Measurements from ENCODE around the gene ZNF205. TPM values are rescaled to one million over a fixed set of nuclear protein-coding genes. Genes with fewer than 3 reads are reported as not detected.
"Not testable (repeated sequence)": the region's sequence is repeated elsewhere in the genome, so short reads cannot be mapped to it uniquely, and the experiment has no call there.

Gene ZNF205
- total RNA-seq, 1 donor from 2014 or later: 7.3 TPM

- H3K9me3 ChIP-seq (ENCODE audit: control insufficient read depth in 3 of 3, low read length in 3 of 3); H3K4me3 ChIP-seq (ENCODE audit: low read length in 3 of 3); H3K27ac ChIP-seq (ENCODE audit: low read depth, low read length); H3K9ac ChIP-seq (ENCODE audit: low read depth in 1 of 3, low read length in 3 of 3); H3K27me3 ChIP-seq (ENCODE audit: control insufficient read depth in 3 of 3, insufficient read depth in 3 of 3, low read length in 3 of 3): not testable (repeated sequence)
- H3K4me1 ChIP-seq (ENCODE audit: control insufficient read depth in 3 of 3, insufficient read depth in 3 of 3, low read length in 3 of 3): peaks cover 6 to 19% (median 8%) of the 10 kb centered on the region in 3 donors
- peaks cover 0 to 11% (median 7%) of the 10 kb centered on the region in 3 donors for H3K36me3 ChIP-seq (ENCODE audit: control insufficient read depth in 3 of 3, insufficient read depth in 3 of 3, low read length in 3 of 3)
These were observed 40.2 kb upstream of the ZNF205 start for GRCh38 chr16:3072148-3072547.

DNA sequence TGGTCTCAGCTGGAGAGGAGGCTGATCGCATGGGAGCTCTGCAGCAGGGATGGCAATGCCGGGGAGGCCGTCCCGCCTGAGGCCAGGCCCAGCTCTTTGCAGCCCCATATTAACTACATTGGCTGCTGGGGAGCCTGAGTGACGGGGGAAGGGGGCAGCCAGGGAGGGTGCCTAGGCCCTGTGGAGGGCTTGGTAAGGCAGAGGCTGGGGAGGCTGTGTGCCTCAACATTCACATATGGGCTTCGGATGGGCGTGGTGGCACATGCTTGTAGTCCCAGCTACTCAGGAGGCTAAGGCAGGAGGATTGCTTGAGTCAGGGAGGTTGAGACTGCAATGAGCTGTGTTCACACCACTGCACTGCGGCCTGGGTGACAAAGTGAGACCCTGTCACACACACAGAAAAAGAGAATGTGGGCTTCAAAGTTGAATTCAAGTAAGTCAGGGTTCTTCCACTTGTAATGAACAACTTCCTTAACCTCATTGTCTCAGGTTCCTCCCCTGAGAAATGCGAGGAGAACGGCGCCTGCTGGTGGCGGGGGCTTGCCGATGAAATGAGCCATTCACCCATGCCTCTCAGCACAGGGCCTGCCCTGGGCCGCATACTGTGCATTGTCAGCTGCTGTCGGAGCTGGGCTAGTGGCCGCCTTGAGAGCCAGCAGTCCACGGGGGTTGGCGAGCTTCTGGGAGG lies 39.7 kb upstream of the ZNF205 start:
- not testable (repeated sequence) for H3K27ac ChIP-seq (ENCODE audit: low read depth, low read length); H3K9ac ChIP-seq (ENCODE audit: low read depth in 1 of 3, low read length in 3 of 3); H3K9me3 ChIP-seq (ENCODE audit: control insufficient read depth in 3 of 3, low read length in 3 of 3)

DNA sequence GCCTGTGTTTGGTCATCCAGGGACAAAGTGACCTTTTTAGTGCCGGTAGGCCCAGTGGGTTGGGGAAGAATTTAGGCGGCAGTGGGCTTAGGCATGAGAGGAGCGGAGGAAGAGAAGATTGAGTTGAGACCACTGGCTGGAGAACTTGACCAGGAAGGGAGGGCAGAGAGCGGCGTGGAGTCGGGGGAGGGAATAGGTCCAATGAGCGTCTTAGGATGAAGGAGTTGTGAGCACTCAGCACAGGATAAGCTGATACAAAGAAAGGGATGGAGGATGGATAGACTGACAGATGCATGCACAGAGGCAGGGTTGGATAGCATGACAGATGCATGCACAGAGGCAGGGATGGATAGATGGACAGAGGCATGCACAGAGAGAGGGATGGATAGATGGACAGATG lies 38.9 kb upstream of the ZNF205 start:
- H3K36me3 ChIP-seq (ENCODE audit: control insufficient read depth in 3 of 3, insufficient read depth in 3 of 3, low read length in 3 of 3): peaks cover 0 to 8% (median 1%) of the 10 kb centered on the region in 3 donors
- no peak overlapping the region for H3K9ac ChIP-seq (ENCODE audit: low read depth in 1 of 3, low read length in 3 of 3)
- no peak overlapping the region for H3K4me3 ChIP-seq (ENCODE audit: low read length in 3 of 3)
- H3K27ac ChIP-seq (ENCODE audit: low read depth, low read length): no peak overlapping the region
- H3K9me3 ChIP-seq (ENCODE audit: control insufficient read depth in 3 of 3, low read length in 3 of 3): no peaks in the 10 kb centered on the region
- peaks cover 0 to 7% (median 6%) of the 10 kb centered on the region in 3 donors for H3K4me1 ChIP-seq (ENCODE audit: control insufficient read depth in 3 of 3, insufficient read depth in 3 of 3, low read length in 3 of 3)
- H3K27me3 ChIP-seq (ENCODE audit: control insufficient read depth in 3 of 3, insufficient read depth in 3 of 3, low read length in 3 of 3): peaks cover 0 to 4% (median 4%) of the 10 kb centered on the region in 3 donors

More for the DNA sequence above, 39.7 kb upstream of the ZNF205 start:
- H3K4me1 ChIP-seq (ENCODE audit: control insufficient read depth in 3 of 3, insufficient read depth in 3 of 3, low read length in 3 of 3): peaks cover 6 to 13% (median 6%) of the 10 kb centered on the region in 3 donors
- H3K4me3 ChIP-seq (ENCODE audit: low read length in 3 of 3); H3K27me3 ChIP-seq (ENCODE audit: control insufficient read depth in 3 of 3, insufficient read depth in 3 of 3, low read length in 3 of 3): not testable (repeated sequence)
- peaks cover 0 to 11% (median 7%) of the 10 kb centered on the region in 3 donors for H3K36me3 ChIP-seq (ENCODE audit: control insufficient read depth in 3 of 3, insufficient read depth in 3 of 3, low read length in 3 of 3)

DNA sequence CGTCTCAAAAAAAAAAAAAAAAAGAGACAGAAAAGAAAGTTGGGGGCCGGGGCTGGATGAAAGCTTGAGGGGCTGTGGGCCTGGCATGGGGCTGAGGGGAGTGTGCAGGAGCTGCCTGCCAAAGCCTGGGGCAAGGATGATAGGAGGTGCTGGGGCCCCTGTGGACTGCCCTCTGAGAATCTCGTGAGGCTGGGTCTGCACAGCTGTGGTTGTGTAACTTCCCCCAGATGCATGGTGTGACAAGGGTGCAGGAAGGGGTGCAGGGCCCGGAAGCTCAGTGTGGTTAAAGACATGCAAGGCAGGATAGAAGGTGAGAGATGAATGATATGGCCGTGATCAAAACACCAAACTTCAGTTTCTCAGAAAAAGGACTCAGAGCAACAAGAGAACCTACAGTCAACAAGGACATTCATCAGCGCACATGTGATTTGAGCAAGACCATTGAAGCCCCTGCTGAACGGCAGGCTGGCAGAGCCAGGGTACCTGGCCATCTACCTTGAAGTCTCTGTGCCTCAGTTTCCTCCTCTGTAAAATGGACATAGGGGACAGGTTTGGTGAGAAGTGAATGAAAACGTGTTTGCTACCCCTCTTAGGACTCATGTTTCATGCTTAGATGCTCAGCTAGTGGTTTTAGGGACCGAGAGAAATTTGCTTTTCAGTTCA lies 37.4 kb upstream of the ZNF205 start:
- Histone ChIP-seq H3K9me3 (ENCODE audit: control insufficient read depth in 3 of 3, low read length in 3 of 3) (no peaks in the 10 kb centered on the region), H3K36me3 (ENCODE audit: control insufficient read depth in 3 of 3, insufficient read depth in 3 of 3, low read length in 3 of 3) (no peaks in the 10 kb centered on the region), H3K4me1 (ENCODE audit: control insufficient read depth in 3 of 3, insufficient read depth in 3 of 3, low read length in 3 of 3) (peaks cover 0 to 6% (median 5%) of the 10 kb centered on the region in 3 donors), H3K27ac (ENCODE audit: low read depth, low read length) (no peak overlapping the region), H3K27me3 (ENCODE audit: control insufficient read depth in 3 of 3, insufficient read depth in 3 of 3, low read length in 3 of 3) (peaks cover 0 to 4% (median 4%) of the 10 kb centered on the region in 3 donors), H3K4me3 (ENCODE audit: low read length in 3 of 3) (no peak overlapping the region), H3K9ac (ENCODE audit: low read depth in 1 of 3, low read length in 3 of 3) (no peak overlapping the region)

DNA sequence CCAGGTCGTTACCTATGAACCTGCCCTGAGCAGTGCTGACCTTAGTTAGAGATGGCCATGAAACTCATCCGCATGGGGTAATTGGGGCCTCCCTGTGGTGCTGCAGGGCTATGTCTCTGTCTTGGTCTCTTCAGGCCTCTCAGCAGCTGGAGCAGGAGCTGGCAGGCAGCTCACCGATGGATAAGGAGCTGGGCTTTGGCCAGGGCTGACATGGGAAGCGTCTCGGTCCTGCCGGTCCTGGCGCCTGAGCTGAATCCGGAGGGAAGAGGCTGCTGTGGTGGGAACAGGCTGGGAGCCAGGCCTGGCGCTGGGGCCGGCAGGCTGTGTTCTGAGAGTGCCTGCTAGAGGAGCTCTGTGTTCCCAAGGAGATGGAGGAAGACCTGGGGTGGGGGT lies 36.9 kb upstream of the ZNF205 start:
- no peaks in the 10 kb centered on the region for H3K9me3 ChIP-seq (ENCODE audit: control insufficient read depth in 3 of 3, low read length in 3 of 3)
- H3K9ac ChIP-seq (ENCODE audit: low read depth in 1 of 3, low read length in 3 of 3): no peak overlapping the region
- H3K27me3 ChIP-seq (ENCODE audit: control insufficient read depth in 3 of 3, insufficient read depth in 3 of 3, low read length in 3 of 3): peaks cover 0 to 4% (median 4%) of the 10 kb centered on the region in 3 donors
- peaks cover 0 to 6% (median 5%) of the 10 kb centered on the region in 3 donors for H3K4me1 ChIP-seq (ENCODE audit: control insufficient read depth in 3 of 3, insufficient read depth in 3 of 3, low read length in 3 of 3)
- no peak overlapping the region for H3K27ac ChIP-seq (ENCODE audit: low read depth, low read length)
- no peaks in the 10 kb centered on the region for H3K36me3 ChIP-seq (ENCODE audit: control insufficient read depth in 3 of 3, insufficient read depth in 3 of 3, low read length in 3 of 3)
- H3K4me3 ChIP-seq (ENCODE audit: low read length in 3 of 3): no peak overlapping the region

DNA sequence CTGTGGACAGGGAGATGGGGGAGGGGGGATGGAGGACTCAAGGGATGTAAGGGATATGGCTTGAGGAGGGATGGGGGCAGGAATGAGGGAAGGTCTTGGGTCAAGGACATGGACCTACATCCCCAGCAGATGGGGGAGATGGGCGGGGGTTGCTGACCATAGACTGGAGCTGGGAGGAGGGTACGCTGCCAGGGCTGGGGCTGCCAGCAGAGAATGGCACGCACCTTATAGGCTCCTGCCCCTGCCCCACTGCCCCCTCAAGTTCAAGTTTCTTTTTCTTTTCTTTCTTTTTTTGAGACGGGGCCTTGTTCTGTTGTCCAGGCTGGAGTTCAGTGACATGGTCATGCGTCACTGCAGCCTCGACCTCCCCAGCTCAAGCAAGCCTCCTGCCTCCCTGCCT lies 36.4 kb upstream of the ZNF205 start:
- H3K27ac ChIP-seq (ENCODE audit: low read depth, low read length); H3K27me3 ChIP-seq (ENCODE audit: control insufficient read depth in 3 of 3, insufficient read depth in 3 of 3, low read length in 3 of 3); H3K9me3 ChIP-seq (ENCODE audit: control insufficient read depth in 3 of 3, low read length in 3 of 3); H3K4me1 ChIP-seq (ENCODE audit: control insufficient read depth in 3 of 3, insufficient read depth in 3 of 3, low read length in 3 of 3); H3K36me3 ChIP-seq (ENCODE audit: control insufficient read depth in 3 of 3, insufficient read depth in 3 of 3, low read length in 3 of 3); H3K4me3 ChIP-seq (ENCODE audit: low read length in 3 of 3); H3K9ac ChIP-seq (ENCODE audit: low read depth in 1 of 3, low read length in 3 of 3): not testable (repeated sequence)

GRCh38 chr16:3076577-3076976 lies 35.8 kb upstream of the ZNF205 start:
- Histone ChIP-seq H3K4me3 (ENCODE audit: low read length in 3 of 3) (no peak overlapping the region), H3K27me3 (ENCODE audit: control insufficient read depth in 3 of 3, insufficient read depth in 3 of 3, low read length in 3 of 3) (peaks cover 0 to 4% (median 4%) of the 10 kb centered on the region in 3 donors), H3K9ac (ENCODE audit: low read depth in 1 of 3, low read length in 3 of 3) (no peak overlapping the region), H3K27ac (ENCODE audit: low read depth, low read length) (no peak overlapping the region), H3K9me3 (ENCODE audit: control insufficient read depth in 3 of 3, low read length in 3 of 3) (no peaks in the 10 kb centered on the region), H3K36me3 (ENCODE audit: control insufficient read depth in 3 of 3, insufficient read depth in 3 of 3, low read length in 3 of 3) (no peaks in the 10 kb centered on the region), H3K4me1 (ENCODE audit: control insufficient read depth in 3 of 3, insufficient read depth in 3 of 3, low read length in 3 of 3) (peaks cover 0 to 6% (median 5%) of the 10 kb centered on the region in 3 donors)

DNA sequence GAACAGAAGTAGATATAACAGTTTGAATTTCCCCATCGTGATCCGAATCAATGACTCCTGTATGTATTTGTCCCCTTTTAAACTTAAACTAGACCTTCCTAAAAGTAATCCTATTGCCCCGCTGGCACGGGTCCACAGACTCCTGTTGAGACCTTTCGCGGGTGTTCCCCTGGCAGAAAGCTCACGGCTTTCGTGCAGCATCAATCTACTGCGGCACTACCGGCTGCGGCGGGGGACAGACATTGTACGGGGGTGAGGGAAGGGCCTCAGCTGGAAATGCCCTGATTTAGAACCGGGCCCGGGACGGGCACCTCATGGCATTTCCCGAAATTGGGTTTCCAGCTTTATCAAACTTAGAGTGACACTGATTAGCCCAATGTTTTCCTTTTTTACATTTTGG lies 32.4 kb upstream of the ZNF205 start:
- peaks cover 0 to 2% (median 0%) of the 10 kb centered on the region in 3 donors for H3K4me1 ChIP-seq (ENCODE audit: control insufficient read depth in 3 of 3, insufficient read depth in 3 of 3, low read length in 3 of 3)
- no peak overlapping the region for H3K4me3 ChIP-seq (ENCODE audit: low read length in 3 of 3)

DNA sequence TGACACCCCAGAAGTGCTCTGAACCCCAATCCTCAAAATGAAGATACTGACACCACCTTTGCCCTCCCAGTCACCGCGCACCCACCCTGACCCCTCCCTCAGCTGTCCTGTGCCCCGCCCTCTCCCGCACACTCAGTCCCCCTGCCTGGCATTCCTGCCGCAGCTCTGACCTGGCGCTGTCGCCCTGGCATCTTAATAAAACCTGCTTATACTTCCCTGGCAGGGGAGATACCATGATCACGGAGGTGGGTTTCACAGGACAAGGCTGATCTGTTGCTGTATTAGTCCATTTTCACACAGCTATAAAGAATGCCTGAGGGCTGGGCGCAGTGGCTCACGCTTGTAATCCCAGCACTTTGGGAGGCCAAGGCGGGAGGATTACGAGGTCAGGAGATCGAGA lies 30.4 kb upstream of the ZNF205 start:
- H3K27ac ChIP-seq (ENCODE audit: low read depth, low read length); H3K27me3 ChIP-seq (ENCODE audit: control insufficient read depth in 3 of 3, insufficient read depth in 3 of 3, low read length in 3 of 3); H3K4me3 ChIP-seq (ENCODE audit: low read length in 3 of 3); H3K4me1 ChIP-seq (ENCODE audit: control insufficient read depth in 3 of 3, insufficient read depth in 3 of 3, low read length in 3 of 3); H3K36me3 ChIP-seq (ENCODE audit: control insufficient read depth in 3 of 3, insufficient read depth in 3 of 3, low read length in 3 of 3); H3K9ac ChIP-seq (ENCODE audit: low read depth in 1 of 3, low read length in 3 of 3); H3K9me3 ChIP-seq (ENCODE audit: control insufficient read depth in 3 of 3, low read length in 3 of 3): not testable (repeated sequence)

More for the DNA sequence above, 32.4 kb upstream of the ZNF205 start:
- Histone ChIP-seq H3K36me3 (ENCODE audit: control insufficient read depth in 3 of 3, insufficient read depth in 3 of 3, low read length in 3 of 3) (no peaks in the 10 kb centered on the region), H3K27me3 (ENCODE audit: control insufficient read depth in 3 of 3, insufficient read depth in 3 of 3, low read length in 3 of 3) (no peaks in the 10 kb centered on the region), H3K9me3 (ENCODE audit: control insufficient read depth in 3 of 3, low read length in 3 of 3) (no peaks in the 10 kb centered on the region), H3K9ac (ENCODE audit: low read depth in 1 of 3, low read length in 3 of 3) (no peak overlapping the region), H3K27ac (ENCODE audit: low read depth, low read length) (no peak overlapping the region)

DNA sequence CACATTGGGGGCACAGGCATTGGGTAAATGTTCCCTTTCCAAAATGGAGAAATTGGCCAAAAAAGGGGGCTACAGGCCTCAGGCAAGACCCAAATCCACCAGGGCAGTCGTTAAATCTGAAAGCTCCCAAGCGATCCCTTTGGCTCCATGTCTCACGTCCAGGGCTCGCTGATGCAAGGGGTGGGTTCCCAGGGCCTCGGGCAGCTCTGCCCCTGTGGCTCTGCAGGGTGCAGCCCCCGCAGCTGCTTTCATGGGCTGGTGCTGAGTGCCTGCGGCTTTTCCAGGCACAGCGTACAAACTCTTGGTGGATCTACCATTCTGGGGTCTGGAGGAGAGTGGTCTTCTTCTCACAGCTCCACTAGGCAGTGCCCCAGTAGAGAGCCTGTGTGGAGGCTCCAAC lies 29.0 kb upstream of the ZNF205 start:
- H3K9me3 ChIP-seq (ENCODE audit: control insufficient read depth in 3 of 3, low read length in 3 of 3); H3K27ac ChIP-seq (ENCODE audit: low read depth, low read length); H3K9ac ChIP-seq (ENCODE audit: low read depth in 1 of 3, low read length in 3 of 3); H3K36me3 ChIP-seq (ENCODE audit: control insufficient read depth in 3 of 3, insufficient read depth in 3 of 3, low read length in 3 of 3); H3K4me3 ChIP-seq (ENCODE audit: low read length in 3 of 3); H3K27me3 ChIP-seq (ENCODE audit: control insufficient read depth in 3 of 3, insufficient read depth in 3 of 3, low read length in 3 of 3): not testable (repeated sequence)
- peaks cover 8 to 18% (median 15%) of the 10 kb centered on the region in 3 donors for H3K4me1 ChIP-seq (ENCODE audit: control insufficient read depth in 3 of 3, insufficient read depth in 3 of 3, low read length in 3 of 3)
